WTC11 (cell line): ENCODE data around the gene DNTT. TPM values are rescaled to one million over a fixed set of nuclear protein-coding genes. Genes with fewer than 3 reads are reported as not detected.

Experiments
- ATAC-seq: fragments of 200-7000 bp; cut with Tn5 transposase; 2 replicates; pipeline ENCODE4 v1.10.0; 2021; ENCODE audit warnings: mild to moderate bottlenecking, moderate library complexity
- CTCF ChIA-PET: fragments of 300-600 bp; sonication (Branson Sonifier 250); formaldehyde crosslinking; loops from one replicate; lab custom pipeline; 2021; ENCODE audit warnings: antibody characterized with exemption; lab: Charles Lee
- POLR2A ChIA-PET: fragments of 350-600 bp; sonication (Branson Sonifier 250); formaldehyde crosslinking; loops from one replicate; lab custom pipeline; 2021; ENCODE audit warnings: antibody characterized with exemption; lab: Charles Lee
- DNase-seq: peaks from one replicate; pipeline ENCODE4 v3.0.0; 2021; ENCODE audit warnings: low spot score
- H3K27ac Mint-ChIP-seq: 2 replicates; pipeline ENCODE4 v1.8.0; 2021; ENCODE audit warnings: mixed read lengths
- H3K27me3 Mint-ChIP-seq: 2 replicates; pipeline ENCODE4 v1.8.0; 2021; ENCODE audit warnings: low read depth, mild to moderate bottlenecking, moderate library complexity, mixed read lengths
- H3K36me3 Mint-ChIP-seq: 2 replicates; pipeline ENCODE4 v1.8.0; 2021; ENCODE audit warnings: mixed read lengths
- H3K4me1 Mint-ChIP-seq: 2 replicates; pipeline ENCODE4 v1.8.0; 2022; ENCODE audit warnings: mixed read lengths
- H3K4me3 Mint-ChIP-seq: 2 replicates; pipeline ENCODE4 v1.8.0; 2021; ENCODE audit warnings: mild to moderate bottlenecking, moderate library complexity, mixed read lengths
- H3K9me3 Mint-ChIP-seq: 2 replicates; pipeline ENCODE4 v1.8.0; 2021; ENCODE audit warnings: mixed read lengths
- CBFB ChIP-seq: sonication (generic); formaldehyde crosslinking; IDR thresholded peaks from 2 replicates; pipeline ENCODE4 v1.8.1; 2022; ENCODE audit warnings: mild to moderate bottlenecking, low read depth, missing genetic modification reagents
- ELF4 ChIP-seq: sonication (generic); formaldehyde crosslinking; IDR thresholded peaks from 2 replicates; pipeline ENCODE4 v1.8.1; 2022; ENCODE audit warnings: low read depth, mild to moderate bottlenecking, moderate library complexity, missing genetic modification reagents
- ERG ChIP-seq: fragments of 250-450 bp; sonication (Bioruptor Pico); IDR thresholded peaks from 2 replicates; pipeline ENCODE4 v1.8.0; 2021; ENCODE audit warnings: mild to moderate bottlenecking
- ETV6 ChIP-seq: sonication (generic); formaldehyde crosslinking; IDR thresholded peaks from 2 replicates; pipeline ENCODE4 v1.8.1; 2022; ENCODE audit warnings: mild to moderate bottlenecking, missing genetic modification reagents
- FOXJ3 ChIP-seq: sonication (generic); formaldehyde crosslinking; IDR thresholded peaks from 2 replicates; pipeline ENCODE4 v1.9.0; 2021; ENCODE audit warnings: missing genetic modification reagents, mild to moderate bottlenecking, borderline replicate concordance
- FOXP4 ChIP-seq: sonication (generic); formaldehyde crosslinking; IDR thresholded peaks from 2 replicates; pipeline ENCODE4 v1.8.0; 2022; ENCODE audit warnings: mild to moderate bottlenecking, missing genetic modification reagents
- GABPB1 ChIP-seq: sonication (generic); formaldehyde crosslinking; IDR thresholded peaks from 2 replicates; pipeline ENCODE4 v1.8.1; 2023; ENCODE audit warnings: mild to moderate bottlenecking, missing genetic modification reagents
- IRF2 ChIP-seq: sonication (generic); formaldehyde crosslinking; IDR thresholded peaks from 2 replicates; pipeline ENCODE4 v1.8.0; 2022; ENCODE audit warnings: low read depth, missing genetic modification reagents, borderline replicate concordance
- JUN ChIP-seq: sonication (generic); formaldehyde crosslinking; IDR thresholded peaks from 2 replicates; pipeline ENCODE4 v1.8.0; 2023; ENCODE audit warnings: mild to moderate bottlenecking, missing genetic modification reagents
- MYBL2 ChIP-seq: sonication (generic); formaldehyde crosslinking; IDR thresholded peaks from 2 replicates; pipeline ENCODE4 v1.8.1; 2023; ENCODE audit warnings: mild to moderate bottlenecking, moderate library complexity, missing genetic modification reagents
- NFATC4 ChIP-seq: fragments of 250-450 bp; sonication (Bioruptor Pico); IDR thresholded peaks from 2 replicates; pipeline ENCODE4 v1.9.0; 2021; ENCODE audit warnings: mild to moderate bottlenecking
- NFE2L1 ChIP-seq: sonication (generic); formaldehyde crosslinking; IDR thresholded peaks from 2 replicates; pipeline ENCODE4 v1.8.1; 2023; ENCODE audit warnings: missing genetic modification reagents
- NR1H2 ChIP-seq: sonication (generic); formaldehyde crosslinking; IDR thresholded peaks from 2 replicates; pipeline ENCODE4 v1.9.0; 2021; ENCODE audit warnings: mild to moderate bottlenecking, moderate library complexity, missing genetic modification reagents
- NR3C1 ChIP-seq: sonication (generic); formaldehyde crosslinking; conservative IDR thresholded peaks from 2 replicates; pipeline ENCODE4 v1.8.1; 2023; ENCODE audit warnings: low read depth, mild to moderate bottlenecking, missing genetic modification reagents
- OVOL2 ChIP-seq: fragments of 250-450 bp; sonication (Bioruptor Pico); IDR thresholded peaks from 2 replicates; pipeline ENCODE4 v1.9.0; 2021; ENCODE audit warnings: mild to moderate bottlenecking, borderline replicate concordance
- PRRX2 ChIP-seq: fragments of 250-450 bp; sonication (Bioruptor Pico); IDR thresholded peaks from 2 replicates; pipeline ENCODE4 v1.8.0; 2021; ENCODE audit warnings: mild to moderate bottlenecking
- SOX15 ChIP-seq: fragments of 250-450 bp; sonication (Bioruptor Pico); IDR thresholded peaks from 2 replicates; pipeline ENCODE4 v1.9.0; 2021; ENCODE audit warnings: mild to moderate bottlenecking
- SP1 ChIP-seq: sonication (generic); formaldehyde crosslinking; conservative IDR thresholded peaks from 2 replicates; pipeline ENCODE4 v1.8.1; 2022; ENCODE audit warnings: missing genetic modification reagents
- TCF7 ChIP-seq: sonication (generic); formaldehyde crosslinking; IDR thresholded peaks from 2 replicates; pipeline ENCODE4 v1.8.0; 2022; ENCODE audit warnings: mild to moderate bottlenecking, low read depth, missing genetic modification reagents, moderate library complexity
- TEAD1 ChIP-seq: sonication (generic); formaldehyde crosslinking; IDR thresholded peaks from 2 replicates; pipeline ENCODE4 v1.8.0; 2022; ENCODE audit warnings: mild to moderate bottlenecking, missing genetic modification reagents
- ZBTB21 ChIP-seq: sonication (generic); formaldehyde crosslinking; IDR thresholded peaks from 2 replicates; pipeline ENCODE4 v1.8.1; 2023; ENCODE audit warnings: mild to moderate bottlenecking, missing genetic modification reagents, borderline replicate concordance
- ZNF138 ChIP-seq: sonication (generic); formaldehyde crosslinking; conservative IDR thresholded peaks from 2 replicates; pipeline ENCODE4 v1.8.1; 2022; ENCODE audit warnings: mild to moderate bottlenecking, moderate library complexity, missing genetic modification reagents
- ZNF263 ChIP-seq: sonication (generic); formaldehyde crosslinking; IDR thresholded peaks from 2 replicates; pipeline ENCODE4 v1.8.1; 2022; ENCODE audit warnings: low read depth, mild to moderate bottlenecking, moderate library complexity, missing genetic modification reagents
- ZNF416 ChIP-seq: fragments of 250-450 bp; sonication (Bioruptor Pico); IDR thresholded peaks from 2 replicates; pipeline ENCODE4 v1.9.0; 2021; ENCODE audit warnings: mild to moderate bottlenecking, inconsistent platforms
- ZNF425 ChIP-seq: fragments of 250-450 bp; sonication (Bioruptor Pico); conservative IDR thresholded peaks from 2 replicates; pipeline ENCODE4 v1.9.0; 2021; ENCODE audit warnings: mild to moderate bottlenecking
- ZNF512 ChIP-seq: sonication (generic); formaldehyde crosslinking; IDR thresholded peaks from 2 replicates; pipeline ENCODE4 v1.8.1; 2022; ENCODE audit warnings: missing genetic modification reagents, borderline replicate concordance
- total RNA-seq: library from RNA; stranded (reverse); gene quantifications from 3 replicates; pipeline ENCODE4 v1.2.3, GENCODE V29; 2021

DNTT gene
- total RNA-seq, 1 experiment from 2014 or later: not detected

- no peaks in the 10 kb centered on the region for H3K9me3 Mint-ChIP-seq
- ChIA-PET POLR2A (no interaction called here), CTCF (no interaction called here)
- no peak for DNase-seq
- no peak overlapping the region for H3K4me3 Mint-ChIP-seq
- no peaks in the 10 kb centered on the region for H3K27me3 Mint-ChIP-seq
- no peak overlapping the region for H3K27ac Mint-ChIP-seq
- no peak for ATAC-seq
- no peaks in the 10 kb centered on the region for H3K36me3 Mint-ChIP-seq
- TF ChIP-seq SP1 (CRISPR knock-in tag) (no peak), ZBTB21 (CRISPR knock-in tag) (no peak), ERG (CRISPR knock-in tag) (no peak), SOX15 (CRISPR knock-in tag) (no peak), NFATC4 (CRISPR knock-in tag) (no peak), NR1H2 (CRISPR knock-in tag) (no peak), GABPB1 (CRISPR knock-in tag) (no peak), ZNF263 (CRISPR knock-in tag) (no peak), TEAD1 (CRISPR knock-in tag) (no peak), ELF4 (CRISPR knock-in tag) (no peak), ZNF512 (CRISPR knock-in tag) (no peak), FOXP4 (CRISPR knock-in tag) (no peak), NFE2L1 (no peak), MYBL2 (CRISPR knock-in tag) (no peak), OVOL2 (CRISPR knock-in tag) (no peak), ZNF138 (no peak), PRRX2 (CRISPR knock-in tag) (no peak)
- H3K4me1 Mint-ChIP-seq: peaks cover 19% of the 10 kb centered on the region
Measured at GRCh38 chr10:96283756-96284155, 20.5 kb upstream of the DNTT start.

GRCh38 chr10:96285331-96285752 is 18.9 kb upstream of the DNTT start:
- CTCF ChIA-PET: interaction anchor here (1.3 to 2.0 kb wide), 2 partner anchors 56 to 268 kb away, joined by 4 to 14 read pairs; no protein-coding TSS in a partner anchor
- H3K4me3 Mint-ChIP-seq: no peak overlapping the region
- POLR2A ChIA-PET: interaction anchor here (0.5 kb wide), 1 partner anchor 1050 kb away, joined by 6 read pairs; no protein-coding TSS in a partner anchor
- peaks cover 20% of the 10 kb centered on the region for H3K4me1 Mint-ChIP-seq
- TF ChIP-seq FOXJ3 (CRISPR knock-in tag) (no peak), CBFB (no peak)
- peak; percentile 97 for ATAC-seq
- H3K36me3 Mint-ChIP-seq: no peaks in the 10 kb centered on the region
- H3K27ac Mint-ChIP-seq: 0 out of 2 replicates have a peak overlapping the region, but pooled peaks have one; percentile 40
- no peaks in the 10 kb centered on the region for H3K27me3 Mint-ChIP-seq
- no peaks in the 10 kb centered on the region for H3K9me3 Mint-ChIP-seq
- peak; percentile 65 for DNase-seq

- DNase-seq: no peak
- Mint-ChIP-seq H3K4me3 (no peak overlapping the region), H3K36me3 (no peaks in the 10 kb centered on the region), H3K27ac (0 out of 2 replicates have a peak overlapping the region, but pooled peaks have one; percentile 26), H3K27me3 (no peaks in the 10 kb centered on the region), H3K9me3 (no peaks in the 10 kb centered on the region), H3K4me1 (peaks cover 22% of the 10 kb centered on the region)
- CTCF ChIA-PET: interaction anchor here (0.5 to 2.0 kb wide), 6 partner anchors 30 to 594 kb away, joined by 3 to 15 read pairs (median 3); partner anchors contain the start of gene TCTN3
- POLR2A ChIA-PET: no interaction called here
- no peak for ATAC-seq
- TF ChIP-seq IRF2 (CRISPR knock-in tag) (no peak), ERG (CRISPR knock-in tag) (no peak), NR3C1 (CRISPR knock-in tag) (no peak), ETV6 (CRISPR knock-in tag) (no peak), TEAD1 (CRISPR knock-in tag) (no peak), ZNF425 (no peak), TCF7 (no peak), ZNF416 (no peak), JUN (no peak)
Measured at GRCh38 chr10:96287392-96288105, 16.7 kb upstream of the DNTT start.
